GM19025 (cell line): ENCODE results near the gene SHISAL2B.
"Not testable (repeated sequence)": the region's sequence is repeated elsewhere in the genome, so short reads cannot be mapped to it uniquely, and the experiment has no call there.

Source experiments
- ATAC-seq: cut with Tn5 transposase; IDR thresholded peaks from one replicate; pipeline ENCODE4 v1.9.1; 2021; ENCODE audit warnings: mild to moderate bottlenecking, low read depth, moderate library complexity; ENCODE audit not compliant: unreplicated experiment

The SHISAL2B gene

DNA sequence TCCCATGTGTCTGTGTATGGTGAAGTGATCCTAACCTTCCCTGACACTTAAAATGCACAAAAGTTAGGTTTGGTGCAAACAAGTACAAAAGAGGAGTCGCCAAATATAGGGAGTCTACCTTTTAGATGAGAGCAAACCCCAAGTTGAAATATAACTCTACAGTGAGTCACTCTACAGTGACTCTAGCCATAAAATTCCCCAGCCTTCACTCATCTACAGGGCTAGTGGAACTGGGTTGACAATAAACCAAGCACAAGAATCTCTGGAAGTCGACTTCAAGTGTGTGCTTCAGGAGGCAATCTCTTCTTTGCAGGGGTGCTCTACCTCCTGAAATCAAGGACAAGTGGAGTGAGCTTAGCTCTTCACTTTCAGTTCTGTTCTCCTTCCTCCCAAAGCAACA lies 3.3 kb downstream of the SHISAL2B start:
- ATAC-seq, result no peak

DNA sequence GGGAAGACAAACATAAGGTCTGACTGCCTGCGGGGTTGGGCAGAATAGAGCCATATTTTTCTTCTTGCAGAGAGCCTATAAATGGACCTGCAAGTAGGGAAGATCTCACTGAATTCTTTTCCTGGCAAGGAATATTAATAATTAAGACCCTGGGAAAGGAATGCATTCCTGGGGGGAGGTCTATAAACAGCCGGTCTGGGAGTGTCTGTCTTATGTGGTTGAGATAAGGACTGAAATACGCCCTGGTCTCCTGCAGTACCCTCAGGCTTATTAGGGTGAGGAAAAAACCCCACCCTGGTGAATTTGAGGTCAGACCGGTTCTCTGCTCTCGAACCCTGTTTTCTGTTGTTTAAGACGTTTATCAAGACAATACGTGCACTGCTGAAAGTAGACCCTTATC lies 6.1 kb downstream of the SHISAL2B start:
- not testable (repeated sequence) for ATAC-seq

DNA sequence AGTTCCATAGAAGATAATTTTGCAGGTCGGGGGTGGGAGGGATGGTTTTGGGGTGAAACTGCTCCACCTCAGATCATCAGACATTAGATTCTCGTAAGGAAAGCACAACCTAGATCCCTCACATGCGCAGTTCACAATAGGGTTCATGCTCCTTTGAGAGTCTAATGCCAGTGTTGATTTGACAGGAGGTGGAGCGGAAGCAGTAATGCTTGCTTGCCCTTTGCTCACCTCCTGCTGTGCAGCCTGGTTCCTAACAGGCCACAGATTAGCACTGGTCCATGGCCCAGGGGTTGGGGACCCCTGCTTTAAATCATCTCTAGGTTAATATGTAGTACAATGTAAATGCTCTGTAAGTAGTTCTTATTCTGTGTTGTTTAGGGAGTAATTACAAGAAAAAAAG lies 10.5 kb downstream of the SHISAL2B start:
- ATAC-seq, result no peak

DNA sequence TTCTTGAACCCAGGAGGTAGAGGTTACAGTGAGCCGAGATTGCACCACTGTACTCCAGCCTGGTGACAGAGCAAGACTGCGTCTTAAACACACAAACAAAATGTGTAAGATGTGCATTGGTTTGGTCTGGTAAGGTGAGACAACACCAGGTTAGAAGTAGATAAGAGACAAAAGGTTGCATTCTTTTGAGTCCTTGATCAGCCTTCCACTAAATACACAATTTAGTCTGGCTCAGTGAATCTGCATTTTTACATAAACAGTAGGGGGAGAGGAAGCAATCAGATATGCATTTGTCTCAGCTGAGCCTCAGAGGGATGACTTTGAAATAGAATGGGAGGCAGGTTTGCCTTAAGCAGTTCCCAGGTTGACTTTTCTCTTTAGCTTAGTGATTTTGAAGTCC lies 15.8 kb downstream of the SHISAL2B start:
- not testable (repeated sequence) for ATAC-seq

DNA sequence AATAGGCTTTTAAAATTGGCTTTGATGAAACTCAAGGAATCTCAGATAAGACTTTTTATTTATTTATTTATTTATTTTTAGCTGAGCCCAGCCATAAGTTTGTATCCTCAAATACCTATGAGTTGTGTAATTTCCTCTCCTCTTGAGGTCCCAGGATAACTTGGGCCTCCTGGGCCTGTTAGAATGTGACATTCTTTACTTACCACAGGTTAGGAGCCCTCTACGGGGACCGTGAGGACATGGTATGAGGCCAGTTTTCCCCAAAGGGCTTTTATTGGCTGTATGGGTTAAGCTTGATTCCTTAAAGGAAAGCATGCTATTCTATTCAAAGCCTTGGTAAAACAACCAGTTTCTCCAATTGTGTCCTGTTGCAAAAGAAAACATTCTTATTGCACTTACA lies 16.9 kb downstream of the SHISAL2B start:
- ATAC-seq, result no peak

DNA sequence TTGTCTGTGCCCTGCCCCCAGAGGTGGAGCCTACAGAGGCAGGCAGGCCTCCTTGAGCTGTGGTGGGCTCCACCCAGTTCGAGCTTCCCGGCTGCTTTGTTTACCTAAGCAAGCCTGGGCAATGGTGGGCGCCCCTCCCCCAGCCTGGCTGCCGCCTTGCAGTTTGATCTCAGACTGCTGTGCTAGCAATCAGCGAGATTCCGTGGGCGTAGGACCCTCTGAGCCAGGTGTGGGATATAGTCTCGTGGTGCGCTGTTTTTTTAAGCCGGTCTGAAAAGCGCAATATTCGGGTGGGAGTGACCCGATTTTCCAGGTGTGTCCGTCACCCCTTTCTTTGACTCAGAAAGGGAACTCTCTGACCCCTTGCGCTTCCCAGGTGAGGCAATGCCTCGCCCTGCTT lies 24.2 kb downstream of the SHISAL2B start:
- ATAC-seq, result not testable (repeated sequence)

DNA sequence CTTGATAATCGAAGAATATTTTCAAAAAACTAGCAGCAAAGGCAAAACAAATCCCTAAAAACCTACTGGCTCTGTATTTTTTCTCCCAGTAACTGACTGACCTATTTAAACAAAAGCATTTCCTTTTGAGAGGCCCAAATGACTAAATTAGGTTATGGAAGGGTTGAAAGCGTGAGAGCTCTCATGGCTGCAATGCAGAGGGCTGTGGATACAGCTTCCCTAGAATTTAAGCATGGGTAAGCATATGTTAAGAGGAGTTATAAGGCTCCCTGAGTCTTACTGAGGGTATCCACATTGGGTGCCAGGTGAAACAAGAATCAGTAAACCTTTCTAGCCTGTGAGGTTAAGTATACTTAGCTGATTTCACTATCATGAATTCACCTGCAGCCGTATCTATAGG lies 32.3 kb downstream of the SHISAL2B start:
- ATAC-seq, result no peak

DNA sequence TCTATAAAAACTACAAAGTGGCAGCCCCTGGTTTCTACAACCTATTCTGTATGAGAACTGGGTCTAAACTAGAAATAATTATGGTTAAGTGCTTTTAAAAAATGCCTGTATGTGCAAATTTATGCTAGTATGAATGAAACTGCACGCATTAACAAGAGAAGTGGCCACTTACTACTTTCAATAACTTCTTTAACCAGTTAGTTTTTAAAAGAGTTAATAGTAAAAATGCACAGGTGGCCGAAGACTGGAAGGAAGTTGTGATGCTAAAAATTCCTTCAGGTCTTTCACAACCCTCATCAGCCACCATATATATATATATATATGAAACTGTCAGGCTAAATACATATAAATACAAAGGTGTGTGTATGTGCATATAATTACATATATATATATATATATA lies 36.8 kb downstream of the SHISAL2B start:
- no peak for ATAC-seq

DNA sequence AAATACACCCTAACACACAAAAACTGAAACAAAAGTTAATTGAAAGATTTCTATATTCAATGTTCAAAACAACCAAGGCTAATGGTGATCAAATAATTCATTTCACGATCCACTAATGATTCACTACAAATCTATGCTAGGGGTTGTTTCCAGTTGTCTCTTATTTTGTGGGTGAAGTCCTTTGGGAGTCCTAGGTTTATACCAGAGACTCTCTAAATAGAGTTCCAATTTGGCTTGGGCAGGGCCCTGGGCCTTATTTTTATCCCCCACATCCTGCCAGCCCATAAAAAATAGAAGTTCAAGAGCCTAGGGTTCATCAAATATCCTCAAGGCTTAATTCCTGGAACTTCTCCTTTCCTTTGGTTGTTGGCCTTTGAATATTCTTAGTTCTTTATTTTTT lies 52.1 kb downstream of the SHISAL2B start:
- no peak for ATAC-seq

DNA sequence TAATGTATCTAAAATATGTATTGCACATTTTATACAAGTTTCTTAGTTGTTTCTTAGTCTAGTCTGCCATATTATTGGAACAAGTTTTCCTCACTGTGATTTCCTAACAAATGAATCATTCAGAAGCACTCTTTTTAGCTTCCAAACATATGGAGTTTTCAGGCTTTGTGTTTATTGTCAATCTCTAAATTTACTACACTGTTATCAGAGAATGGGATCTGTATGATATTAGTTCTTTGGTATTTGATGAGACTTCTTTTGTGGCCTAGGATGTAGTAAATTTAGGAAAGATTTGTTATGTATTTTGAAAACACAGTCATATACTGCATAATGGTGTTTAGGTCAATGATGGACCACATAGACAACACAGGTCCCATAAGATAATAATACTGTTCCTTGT lies 52.5 kb downstream of the SHISAL2B start:
- no peak for ATAC-seq

DNA sequence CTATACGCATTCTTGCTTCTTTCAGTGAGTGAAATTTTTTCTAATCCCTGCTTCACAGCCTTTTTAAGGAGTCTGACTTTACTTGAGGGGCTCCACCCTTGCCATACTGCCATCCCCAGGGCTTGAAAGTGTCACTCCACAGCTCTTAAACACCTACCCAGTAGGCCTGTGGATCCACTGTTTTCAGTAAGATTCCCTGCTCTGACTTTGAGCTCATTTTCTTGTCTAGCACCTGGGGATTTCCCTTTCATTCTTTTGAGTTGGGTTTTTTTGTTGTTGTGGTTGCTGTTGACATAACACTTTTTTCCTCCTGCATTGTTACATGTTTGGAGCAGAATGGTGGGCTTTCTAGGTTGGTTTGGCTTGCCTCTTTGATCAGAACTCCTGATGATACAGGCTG lies 54.6 kb downstream of the SHISAL2B start:
- no peak for ATAC-seq

DNA sequence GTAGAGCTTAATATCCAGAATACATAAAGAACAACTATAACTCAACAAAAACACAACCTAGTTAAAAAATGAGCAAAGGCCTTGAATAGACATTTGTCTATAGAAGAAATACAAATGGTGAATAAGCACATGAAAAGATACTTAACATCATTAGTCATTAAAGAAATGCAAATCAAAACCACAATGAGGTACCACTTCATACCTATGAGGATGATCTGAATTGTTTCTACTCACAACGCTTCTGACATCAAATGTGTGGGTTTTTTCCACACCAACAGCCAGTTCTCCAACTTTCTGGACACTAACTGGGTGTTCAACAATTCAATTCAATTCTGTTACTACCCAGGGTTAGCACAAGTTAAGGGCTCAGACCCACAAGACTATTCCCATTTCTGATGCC lies 56.1 kb downstream of the SHISAL2B start:
- no peak for ATAC-seq

DNA sequence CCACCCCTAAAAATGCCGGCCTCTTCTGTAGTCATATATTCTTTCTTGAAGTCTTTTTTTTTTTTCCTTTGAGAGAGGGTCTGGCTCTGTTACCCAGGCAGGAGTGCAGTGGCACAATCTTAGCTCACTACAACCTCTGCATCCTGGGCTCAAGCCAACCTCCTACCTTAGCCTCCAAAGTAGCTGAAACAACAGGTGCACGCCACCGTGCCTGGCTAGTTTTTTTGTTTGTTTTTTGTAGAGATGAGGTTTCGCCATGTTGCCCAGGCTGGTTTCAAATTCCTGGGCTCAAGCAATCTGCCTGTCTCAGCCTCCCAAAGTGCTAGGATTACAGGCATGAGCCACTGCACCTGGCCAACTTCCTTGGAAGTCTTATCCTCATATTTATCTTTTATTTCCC lies 59.1 kb downstream of the SHISAL2B start:
- no peak for ATAC-seq

DNA sequence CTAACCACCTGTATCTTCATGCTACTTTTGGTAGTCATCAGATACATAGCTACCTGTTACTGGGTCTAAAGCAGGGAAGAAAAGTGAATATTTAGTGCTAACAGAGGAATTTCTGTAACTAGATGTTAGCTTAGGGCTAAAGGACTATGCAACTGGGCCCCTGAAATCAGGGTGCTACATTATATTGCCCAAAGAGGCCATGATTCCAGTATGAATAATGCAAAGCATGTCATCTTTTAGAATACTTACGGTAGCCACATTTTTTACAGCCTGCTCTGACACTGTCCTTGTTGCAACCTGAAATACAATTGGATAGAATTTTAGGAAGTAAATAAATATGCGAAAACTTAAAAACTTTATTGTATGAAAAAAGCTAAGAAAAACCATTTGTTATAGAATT lies 63.8 kb downstream of the SHISAL2B start:
- no peak for ATAC-seq

DNA sequence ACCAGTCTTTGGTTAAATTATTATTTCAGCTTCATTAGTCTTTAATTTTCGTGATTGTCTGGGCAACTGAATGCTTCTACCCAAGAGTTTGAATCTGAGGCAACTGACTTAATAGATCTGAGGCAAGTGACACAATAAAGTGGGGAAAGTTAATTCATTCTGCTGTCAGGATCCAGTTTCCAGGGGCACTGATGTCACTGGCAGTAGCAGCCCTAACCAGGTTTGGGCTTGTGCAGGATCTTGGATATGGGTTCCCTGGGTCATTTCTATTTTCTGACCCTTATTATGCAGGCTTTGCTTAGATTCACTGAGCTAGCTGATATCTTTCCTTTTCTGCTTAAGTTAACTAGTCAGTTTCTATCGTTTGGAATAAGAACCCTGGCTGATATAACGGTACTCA lies 68.6 kb downstream of the SHISAL2B start:
- ATAC-seq, result no peak

DNA sequence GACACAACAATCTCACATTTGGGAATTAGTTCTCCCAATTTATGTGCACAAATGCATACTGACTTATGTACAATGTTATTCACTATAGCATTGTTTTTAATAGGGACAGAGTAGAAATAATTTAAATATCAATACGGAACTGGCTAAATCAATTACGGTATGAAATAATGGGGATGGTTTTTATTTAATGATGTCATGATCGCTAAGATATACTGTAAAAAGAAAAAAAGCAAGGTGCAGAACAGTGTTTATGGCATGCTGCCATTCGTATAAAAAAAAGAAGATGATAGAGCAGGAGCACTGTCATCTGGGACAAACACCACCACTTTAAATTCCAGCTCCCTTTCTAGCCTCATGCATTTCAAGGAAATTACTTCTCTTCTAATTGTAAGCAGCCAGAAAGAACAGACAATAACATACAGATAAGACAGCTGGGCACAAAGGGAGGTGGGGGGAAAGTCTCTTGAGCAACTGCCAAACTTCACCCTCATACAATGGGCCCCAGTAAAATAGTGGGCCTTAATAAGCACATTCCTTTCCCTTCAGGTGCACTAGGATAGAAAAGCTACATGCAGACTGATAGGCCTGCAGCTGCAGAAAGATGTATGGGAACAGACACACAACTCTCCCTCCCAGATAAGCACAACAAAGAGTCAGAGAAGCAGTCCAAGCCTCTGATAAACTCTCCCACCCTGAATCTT lies 69.8 kb downstream of the SHISAL2B start:
- ATAC-seq, result no peak

DNA sequence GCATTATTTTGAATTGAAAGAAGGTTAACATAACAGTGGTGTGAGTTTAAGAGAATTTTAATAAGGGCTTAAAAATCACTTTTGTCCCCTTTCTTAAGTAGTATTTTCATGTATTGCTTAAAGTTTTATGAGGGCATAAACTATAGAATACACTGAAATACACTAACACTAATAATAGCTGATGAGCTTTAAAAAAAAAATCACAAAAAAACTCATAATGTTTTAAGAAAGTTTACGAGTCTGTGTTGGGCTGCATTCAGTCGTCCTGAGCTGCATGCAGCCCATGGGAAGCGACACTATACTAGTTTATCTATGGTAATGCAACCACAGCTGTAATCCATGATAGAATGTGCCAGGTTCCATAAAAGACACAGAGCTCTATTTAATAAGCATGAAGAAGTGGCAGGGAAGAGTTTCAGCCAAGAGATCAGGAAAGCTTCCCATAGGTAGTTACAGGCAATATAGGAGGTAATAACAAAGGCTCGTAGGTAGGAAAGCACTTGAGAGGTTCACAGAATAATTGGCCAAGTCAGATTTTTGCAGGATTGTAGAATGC lies 73.7 kb downstream of the SHISAL2B start:
- no peak for ATAC-seq

DNA sequence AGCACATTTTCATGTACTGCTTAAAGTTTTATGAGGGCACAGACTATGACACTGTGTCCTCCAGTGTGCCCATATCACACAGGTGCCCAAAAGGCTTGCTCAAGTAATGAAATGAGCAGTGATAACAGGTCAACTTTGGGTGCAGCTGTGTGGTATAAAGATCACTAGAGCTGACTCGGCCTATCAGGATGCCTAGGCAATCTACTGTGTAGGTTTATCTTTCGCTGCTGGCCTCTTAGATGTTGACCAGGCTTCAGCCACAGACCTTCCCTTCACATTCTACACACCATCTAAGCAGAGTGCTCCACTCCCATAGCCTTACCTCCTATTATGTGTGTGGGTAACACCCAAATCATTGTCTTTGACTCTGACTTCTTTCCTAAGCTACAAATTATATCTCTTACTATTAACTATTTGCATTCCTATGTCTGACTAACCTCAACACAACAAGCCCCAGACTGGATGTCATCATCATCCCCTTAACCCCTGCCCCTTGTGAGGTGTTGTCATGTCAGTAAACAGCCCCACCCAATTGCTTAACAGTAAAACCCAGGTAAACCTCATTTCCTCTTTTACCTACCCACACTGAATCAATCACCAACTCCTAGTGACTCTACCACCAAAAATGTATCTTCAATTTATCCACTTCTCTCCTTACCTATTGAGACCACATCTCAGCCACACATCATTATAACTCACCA lies 75.7 kb downstream of the SHISAL2B start:
- no peak for ATAC-seq

DNA sequence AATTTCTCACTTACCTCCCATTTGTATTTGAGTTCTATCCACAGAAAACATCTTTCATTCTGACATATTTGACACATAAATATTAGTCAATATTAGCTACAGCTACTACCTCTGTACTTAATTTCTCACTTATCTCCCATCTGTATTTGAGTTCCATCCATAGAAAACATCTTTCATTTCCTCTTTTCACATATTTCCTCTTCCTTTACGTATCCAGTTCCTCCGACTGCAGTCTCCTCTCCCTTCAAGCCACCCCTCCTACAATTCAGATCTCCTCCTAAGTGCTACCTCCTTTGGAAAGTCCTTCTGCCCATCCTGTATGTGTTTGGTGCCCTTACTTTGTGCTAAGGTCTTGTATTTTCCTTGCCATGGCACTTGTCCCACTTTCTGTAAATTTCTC lies 76.6 kb downstream of the SHISAL2B start:
- ATAC-seq, result no peak
